Sigmoid colon (tissue), 7 donors: ENCODE results near the gene PATL2. TPM values are rescaled to one million over a fixed set of nuclear protein-coding genes. Genes with fewer than 3 reads are reported as not detected.

Experiments used
- DNase-seq: peaks from one replicate; pipeline ENCODE4 v3.0.0-alpha.2; 2019
- H3K27ac ChIP-seq, 4 donors: fragments of 200-600 bp; sonication (generic); one replicate each; pipeline ENCODE4 v1.5.1; 2016 to 2019; ENCODE audit warnings: mild to moderate bottlenecking in 1 of 4
- H3K27me3 ChIP-seq, 3 donors: fragments of 200-600 bp; sonication (generic); one replicate each; pipeline ENCODE4 v1.5.1; 2019; ENCODE audit warnings: mild to moderate bottlenecking in 1 of 3
- H3K36me3 ChIP-seq, 4 donors: fragments of 200-600 bp; sonication (generic); one replicate each; pipeline ENCODE4 v1.5.1; 2016 to 2019
- H3K4me1 ChIP-seq, 4 donors: fragments of 200-600 bp; sonication (generic); one replicate each; pipeline ENCODE4 v1.5.1; 2017 to 2019
- H3K4me3 ChIP-seq, 4 donors: fragments of 200-600 bp; sonication (generic); one replicate each; pipeline ENCODE4 v1.5.1; 2017 to 2019; ENCODE audit warnings: mild to moderate bottlenecking in 2 of 4, moderate library complexity in 1 of 4
- H3K9me3 ChIP-seq, 4 donors: fragments of 200-600 bp in 3 of 4; sonication (generic) in 3 of 4; one replicate each; pipeline versions ENCODE4 v1.5.1 to v1.6.1; 2013 to 2019
- CTCF ChIP-seq, 4 experiments: fragments of 450-650 bp in 3 of 4; fragments of 200-600 bp in 1 of 4; IDR thresholded peaks; one replicate each; pipeline ENCODE4 v1.5.1; 2016 to 2019; ENCODE audit warnings: antibody characterized with exemption in 4 of 4, mild to moderate bottlenecking in 3 of 4, moderate library complexity in 2 of 4
- EP300 ChIP-seq, 4 donors: sonication (generic); formaldehyde crosslinking; IDR thresholded peaks; one replicate each; pipeline ENCODE4 v1.6.1; 2017; ENCODE audit warnings: antibody characterized with exemption in 4 of 4
- POLR2A ChIP-seq, 2 donors: fragments of 450-650 bp; IDR thresholded peaks; one replicate each; pipeline ENCODE4 v1.6.1; 2016; ENCODE audit warnings: antibody characterized with exemption in 2 of 2, mild to moderate bottlenecking in 2 of 2, moderate library complexity in 2 of 2
- POLR2AphosphoS5 ChIP-seq, 4 donors: sonication (generic); formaldehyde crosslinking; IDR thresholded peaks; one replicate each; pipeline ENCODE4 v1.6.1; 2017; ENCODE audit warnings: antibody characterized with exemption in 4 of 4
- WGBS, 2 donors: extraction: QIAGEN DNeasy Blood & Tissue Kit; methylation state at CpG; one replicate each; pipeline ENCODE4 v1.1.7; 2013; 5-methylcytosine and 5-hydroxymethylcytosine counted together
- intact Hi-C: fragments of 100-400 bp; cut with DNase I; formaldehyde crosslinking; loops from one replicate; pipeline ENCODE4 v1.15.1; 2023
- polyA plus RNA-seq, 3 donors: library from polyadenylated mRNA; stranded (reverse); fragments of 200-250 nt; gene quantifications; one replicate each; pipeline ENCODE4 v1.2.3, GENCODE V29; 2013
- total RNA-seq, 4 donors: library from RNA; depleted of rRNA; stranded (reverse); fragments of >200 nt; gene quantifications; one replicate each; pipeline ENCODE4 v1.1.0, GENCODE V29; 2016
- donor health status: healthy with polysubstance abuse.
- donor health status: Bipolar disorder and iron deficiency.
- donor health status: healthy.

Gene PATL2
- total and polyA plus RNA-seq, 7 donors, result 0.41 to 8.1 (median 0.91) TPM; not detected in 1

DNA sequence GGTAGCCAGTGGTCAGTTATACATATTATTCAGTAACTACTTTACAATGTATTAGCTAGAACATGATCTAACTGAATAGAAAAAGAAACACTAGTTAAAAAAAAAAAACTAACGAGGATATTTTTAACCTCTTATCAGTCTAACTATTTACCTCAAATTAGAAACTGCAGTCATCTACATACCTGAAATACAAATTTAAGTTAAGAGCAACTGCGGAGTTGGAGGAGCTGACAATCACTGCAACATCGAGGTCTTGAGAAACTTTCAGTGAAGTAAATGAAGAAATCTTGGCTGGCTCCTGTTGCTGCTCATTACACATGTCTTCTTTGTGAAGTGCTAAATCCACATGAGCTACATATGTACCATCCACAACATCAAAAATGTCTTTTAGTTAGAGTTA, 54.2 kb downstream of the PATL2 start:
- no peak for DNase-seq
- no peaks in the 10 kb centered on the region for H3K27me3 ChIP-seq
- no peak for TF ChIP-seq EP300 (IDR thresholded peaks at IDR 0.05)
- TF ChIP-seq POLR2AphosphoS5 (IDR thresholded peaks at IDR 0.05), result no peak
- no peak for TF ChIP-seq POLR2A (IDR thresholded peaks at IDR 0.05)
- no peak for TF ChIP-seq CTCF (IDR thresholded peaks at IDR 0.05)
- H3K36me3 ChIP-seq, result peaks cover 0 to 75% (median 10%) of the 10 kb centered on the region in 4 donors
- no peaks in the 10 kb centered on the region for H3K9me3 ChIP-seq
- H3K4me1 ChIP-seq, result peaks cover 0 to 11% (median 5%) of the 10 kb centered on the region in 4 donors
- WGBS, 2 donors, result 91 to 92% methylated on average over 3 of the region's 3 CpGs
- no peak overlapping the region for H3K4me3 ChIP-seq
- intact Hi-C loops, result no loop called here
- H3K27ac ChIP-seq, result no peak overlapping the region

- H3K36me3 ChIP-seq, result peaks cover 4 to 82% (median 16%) of the 10 kb centered on the region in 4 donors
- no peaks in the 10 kb centered on the region for H3K9me3 ChIP-seq
- no peak for TF ChIP-seq EP300 (IDR thresholded peaks at IDR 0.05)
- TF ChIP-seq POLR2A (IDR thresholded peaks at IDR 0.05), result no peak
- no peak for TF ChIP-seq CTCF (IDR thresholded peaks at IDR 0.05)
- no peak for TF ChIP-seq POLR2AphosphoS5 (IDR thresholded peaks at IDR 0.05)
- peaks cover 0 to 7% (median under 1%) of the 10 kb centered on the region in 4 donors for H3K4me1 ChIP-seq
- H3K27ac ChIP-seq, result no peak overlapping the region
- no peak overlapping the region for H3K4me3 ChIP-seq
- DNase-seq, result no peak
- 91 to 96% methylated on average over 1 of the region's 1 CpG for WGBS, 2 donors
- H3K27me3 ChIP-seq, result no peaks in the 10 kb centered on the region
- intact Hi-C loops, result no loop called here
Observed at GRCh38 chr15:44656298-44656697, 54.8 kb downstream of the PATL2 start.

DNA sequence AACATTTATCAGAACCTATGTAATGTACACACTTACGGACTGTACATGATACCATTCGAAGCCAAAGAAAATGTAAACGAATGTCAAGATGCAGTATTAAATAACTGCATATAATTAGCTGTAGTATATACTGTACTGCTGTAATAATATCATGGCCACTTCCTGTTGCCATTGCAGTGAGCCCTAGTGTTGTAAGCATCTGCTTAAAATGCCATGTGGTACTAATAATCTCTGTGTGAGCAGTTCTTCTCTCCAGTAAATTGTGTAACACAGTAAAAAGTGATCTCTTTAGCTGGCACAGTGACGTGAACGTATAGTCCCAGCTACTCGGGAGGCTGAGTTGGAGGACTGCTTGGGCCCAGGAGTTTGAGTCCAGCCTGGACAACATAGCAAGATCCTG, 56.3 kb downstream of the PATL2 start:
- no peak for DNase-seq
- Histone ChIP-seq H3K9me3 (no peaks in the 10 kb centered on the region), H3K4me1 (no peaks in the 10 kb centered on the region), H3K27ac (no peak overlapping the region), H3K4me3 (no peak overlapping the region), H3K27me3 (no peaks in the 10 kb centered on the region), H3K36me3 (peaks cover 10 to 92% (median 22%) of the 10 kb centered on the region in 4 donors)
- TF ChIP-seq POLR2A (IDR thresholded peaks at IDR 0.05), result no peak
- no peak for TF ChIP-seq CTCF (IDR thresholded peaks at IDR 0.05)
- TF ChIP-seq POLR2AphosphoS5 (IDR thresholded peaks at IDR 0.05), result no peak
- TF ChIP-seq EP300 (IDR thresholded peaks at IDR 0.05), result no peak
- intact Hi-C loops, result no loop called here
- WGBS, 2 donors, result 92 to 94% methylated on average over 6 of the region's 6 CpGs

DNA sequence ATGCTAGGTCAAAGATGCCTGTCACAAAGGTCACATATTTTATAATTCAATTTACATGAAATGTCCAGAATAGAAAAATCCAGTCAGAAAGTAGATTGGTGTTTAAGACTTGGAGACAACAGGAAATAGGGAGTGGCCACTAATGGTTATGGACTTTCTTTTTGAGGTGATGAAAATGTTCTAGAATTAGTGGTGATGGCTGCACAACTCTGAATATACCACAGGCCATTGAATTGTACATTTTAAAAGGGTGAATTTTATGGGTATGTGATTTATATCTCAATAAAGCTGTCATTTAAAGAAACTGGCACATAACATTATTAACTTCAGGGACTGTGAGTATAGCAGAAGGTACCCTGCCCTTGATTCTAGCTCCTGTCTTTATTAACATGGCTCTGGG, 63.5 kb downstream of the PATL2 start:
- Histone ChIP-seq H3K4me3 (no peak overlapping the region), H3K27me3 (no peaks in the 10 kb centered on the region), H3K36me3 (peaks cover 10 to 70% (median 26%) of the 10 kb centered on the region in 4 donors), H3K9me3 (no peaks in the 10 kb centered on the region), H3K4me1 (no peaks in the 10 kb centered on the region), H3K27ac (no peak overlapping the region)
- TF ChIP-seq CTCF (IDR thresholded peaks at IDR 0.05) (no peak), POLR2AphosphoS5 (IDR thresholded peaks at IDR 0.05) (no peak), EP300 (IDR thresholded peaks at IDR 0.05) (no peak), POLR2A (IDR thresholded peaks at IDR 0.05) (no peak)
- no peak for DNase-seq
- intact Hi-C loops, result no loop called here

DNA sequence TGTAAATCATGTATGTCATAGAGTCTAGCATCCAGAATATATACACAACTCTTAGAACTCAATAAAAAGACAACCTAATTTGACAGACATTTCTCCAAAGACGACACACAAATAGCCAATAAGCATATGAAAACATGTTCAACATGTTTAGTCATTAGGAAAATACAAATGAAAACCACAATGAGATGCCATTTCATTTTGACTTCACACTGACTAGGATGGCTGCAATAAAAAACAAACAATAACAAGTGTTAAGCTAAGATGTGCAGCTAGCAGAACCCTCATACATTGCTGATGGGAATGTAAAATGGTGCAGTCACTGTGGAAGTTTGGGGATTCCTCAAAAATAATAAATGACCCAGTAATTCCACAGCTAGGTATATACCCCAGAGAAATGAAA, 64.1 kb downstream of the PATL2 start:
- peaks cover 10 to 70% (median 26%) of the 10 kb centered on the region in 4 donors for H3K36me3 ChIP-seq
- intact Hi-C loops, result no loop called here
- H3K27me3 ChIP-seq, result no peaks in the 10 kb centered on the region
- no peak for TF ChIP-seq POLR2A (IDR thresholded peaks at IDR 0.05)
- no peak for TF ChIP-seq EP300 (IDR thresholded peaks at IDR 0.05)
- no peak overlapping the region for H3K4me3 ChIP-seq
- 93 to 94% methylated on average over 1 of the region's 1 CpG for WGBS, 2 donors
- H3K9me3 ChIP-seq, result no peaks in the 10 kb centered on the region
- H3K27ac ChIP-seq, result no peak overlapping the region
- no peaks in the 10 kb centered on the region for H3K4me1 ChIP-seq
- DNase-seq, result no peak
